Glutamatergic neuron (in vitro differentiated cells): ENCODE data around the gene EPHA3. TPM values are rescaled to one million over a fixed set of nuclear protein-coding genes. Genes with fewer than 3 reads are reported as not detected.

Source experiments
- DNase-seq: peaks from one replicate; pipeline ENCODE4 v3.0.0; 2022
- H3K27ac Mint-ChIP-seq: one replicate; pipeline ENCODE4 v1.8.0; 2020; ENCODE audit warnings: mild to moderate bottlenecking, mixed read lengths, inconsistent platforms; ENCODE audit not compliant: unreplicated experiment
- H3K27me3 Mint-ChIP-seq: one replicate; pipeline ENCODE4 v1.8.0; 2020; ENCODE audit warnings: mild to moderate bottlenecking, moderate library complexity, mixed read lengths, inconsistent platforms; ENCODE audit not compliant: unreplicated experiment
- H3K36me3 Mint-ChIP-seq: one replicate; pipeline ENCODE4 v1.8.0; 2020; ENCODE audit warnings: mild to moderate bottlenecking, mixed read lengths, inconsistent platforms; ENCODE audit not compliant: unreplicated experiment
- H3K4me1 Mint-ChIP-seq: one replicate; pipeline ENCODE4 v1.8.0; 2020; ENCODE audit warnings: mild to moderate bottlenecking, low read depth, mixed read lengths, inconsistent platforms; ENCODE audit not compliant: unreplicated experiment
- H3K4me3 Mint-ChIP-seq: one replicate; pipeline ENCODE4 v1.8.0; 2020; ENCODE audit warnings: mild to moderate bottlenecking, mixed read lengths, inconsistent platforms; ENCODE audit not compliant: unreplicated experiment
- H3K9me3 Mint-ChIP-seq: one replicate; pipeline ENCODE4 v1.8.0; 2020; ENCODE audit warnings: mild to moderate bottlenecking, moderate library complexity, mixed read lengths, inconsistent platforms; ENCODE audit not compliant: unreplicated experiment
- total RNA-seq: library from RNA; stranded (reverse); fragmentation: NEBNext Ultra II Directional; extraction: Animal tissue kit (Norgen Biotek cat#: 25700); gene quantifications from one replicate; pipeline ENCODE4 v1.2.1, GENCODE V29; 2021; ENCODE audit not compliant: unreplicated experiment
- TF ChIP-seq, protein P1 (sequence below): fragments of 200-600 bp; sonication (generic); IDR thresholded peaks from one replicate; pipeline ENCODE4 v1.5.0; 2021; ENCODE audit not compliant: partially characterized antibody, unreplicated experiment

Gene EPHA3
- total RNA-seq, 1 donor from 2014 or later, result 9.9 TPM

DNA sequence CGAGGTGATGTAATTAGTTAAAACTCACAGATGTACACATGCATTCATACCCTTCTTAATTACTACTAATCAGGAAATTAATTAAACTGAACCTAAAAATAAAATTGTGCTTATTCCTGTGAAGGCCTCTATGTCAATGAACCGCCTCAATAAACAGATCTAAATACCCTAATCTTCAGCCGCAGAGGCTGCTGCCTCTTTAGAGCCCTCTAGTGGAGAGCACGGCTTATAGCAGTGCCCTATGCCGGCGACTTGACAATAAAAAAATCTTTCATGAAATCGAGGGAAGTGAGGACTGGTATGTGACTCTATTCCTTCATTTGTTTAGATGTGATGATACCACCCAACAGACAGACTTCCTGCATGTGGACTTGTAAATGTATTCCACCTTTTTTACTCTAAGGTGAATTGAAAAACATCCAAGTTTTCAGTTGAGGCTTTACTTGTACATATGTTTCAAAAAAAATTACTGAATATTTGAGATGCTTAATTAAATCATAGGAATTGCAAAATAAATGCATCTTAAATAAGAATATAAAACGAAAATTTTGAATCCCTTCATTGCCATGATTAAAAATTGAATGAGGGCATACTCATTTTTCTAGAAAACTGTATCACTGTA, 8.3 kb upstream of the EPHA3 start:
- TF ChIP-seq, protein P1, sequence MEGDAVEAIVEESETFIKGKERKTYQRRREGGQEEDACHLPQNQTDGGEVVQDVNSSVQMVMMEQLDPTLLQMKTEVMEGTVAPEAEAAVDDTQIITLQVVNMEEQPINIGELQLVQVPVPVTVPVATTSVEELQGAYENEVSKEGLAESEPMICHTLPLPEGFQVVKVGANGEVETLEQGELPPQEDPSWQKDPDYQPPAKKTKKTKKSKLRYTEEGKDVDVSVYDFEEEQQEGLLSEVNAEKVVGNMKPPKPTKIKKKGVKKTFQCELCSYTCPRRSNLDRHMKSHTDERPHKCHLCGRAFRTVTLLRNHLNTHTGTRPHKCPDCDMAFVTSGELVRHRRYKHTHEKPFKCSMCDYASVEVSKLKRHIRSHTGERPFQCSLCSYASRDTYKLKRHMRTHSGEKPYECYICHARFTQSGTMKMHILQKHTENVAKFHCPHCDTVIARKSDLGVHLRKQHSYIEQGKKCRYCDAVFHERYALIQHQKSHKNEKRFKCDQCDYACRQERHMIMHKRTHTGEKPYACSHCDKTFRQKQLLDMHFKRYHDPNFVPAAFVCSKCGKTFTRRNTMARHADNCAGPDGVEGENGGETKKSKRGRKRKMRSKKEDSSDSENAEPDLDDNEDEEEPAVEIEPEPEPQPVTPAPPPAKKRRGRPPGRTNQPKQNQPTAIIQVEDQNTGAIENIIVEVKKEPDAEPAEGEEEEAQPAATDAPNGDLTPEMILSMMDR, result peak; percentile 87
- Mint-ChIP-seq H3K4me3 (no peak overlapping the region), H3K27me3 (no peaks in the 10 kb centered on the region), H3K9me3 (no peaks in the 10 kb centered on the region), H3K36me3 (no peaks in the 10 kb centered on the region), H3K27ac (no peak overlapping the region), H3K4me1 (peaks cover 6% of the 10 kb centered on the region)
- DNase-seq, result peak; percentile 65

DNA sequence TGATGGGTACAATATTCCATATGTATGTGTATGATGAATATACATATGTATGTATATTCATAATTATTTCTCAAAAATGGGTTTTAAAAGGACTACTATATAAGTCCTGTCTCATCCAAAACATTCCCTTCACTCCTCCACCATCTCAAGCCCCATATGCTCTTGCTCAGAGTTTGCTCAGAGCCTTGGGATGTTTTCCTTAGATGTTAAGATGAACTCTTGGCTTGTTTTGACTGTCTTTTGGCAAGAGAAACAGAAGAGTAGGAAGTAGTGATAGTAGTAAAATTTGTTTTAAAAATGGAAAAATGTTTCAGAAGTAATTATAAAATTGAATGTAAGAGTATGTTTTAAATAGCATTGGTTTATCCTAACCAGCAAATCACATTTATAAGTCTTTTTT, 6.2 kb upstream of the EPHA3 start:
- no peaks in the 10 kb centered on the region for H3K36me3 Mint-ChIP-seq
- no peak for DNase-seq
- peaks cover 6% of the 10 kb centered on the region for H3K4me1 Mint-ChIP-seq
- no peaks in the 10 kb centered on the region for H3K9me3 Mint-ChIP-seq
- TF ChIP-seq, protein P1, result no peak
- no peaks in the 10 kb centered on the region for H3K27me3 Mint-ChIP-seq
- no peak overlapping the region for H3K27ac Mint-ChIP-seq
- H3K4me3 Mint-ChIP-seq, result no peak overlapping the region

DNA sequence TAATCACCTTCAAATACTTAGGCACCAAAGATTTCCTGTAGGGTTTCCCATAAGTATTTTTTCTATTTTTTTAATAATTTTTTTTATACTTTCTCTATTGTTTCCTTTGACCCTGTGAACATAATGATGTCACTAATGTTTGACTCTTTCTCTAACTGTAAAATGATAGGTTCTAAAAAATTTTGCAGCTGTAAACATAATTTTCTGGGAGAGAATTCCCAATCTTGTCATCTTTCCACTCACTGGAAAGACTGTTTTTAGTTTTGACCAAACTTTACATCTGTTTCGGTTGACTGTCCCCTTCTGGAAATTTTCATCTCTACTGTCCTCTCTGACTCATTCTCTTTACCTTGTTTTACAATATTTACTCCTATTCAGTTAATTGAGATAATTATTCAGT, 5.5 kb upstream of the EPHA3 start:
- H3K36me3 Mint-ChIP-seq, result no peaks in the 10 kb centered on the region
- no peaks in the 10 kb centered on the region for H3K27me3 Mint-ChIP-seq
- H3K4me3 Mint-ChIP-seq, result no peak overlapping the region

DNA sequence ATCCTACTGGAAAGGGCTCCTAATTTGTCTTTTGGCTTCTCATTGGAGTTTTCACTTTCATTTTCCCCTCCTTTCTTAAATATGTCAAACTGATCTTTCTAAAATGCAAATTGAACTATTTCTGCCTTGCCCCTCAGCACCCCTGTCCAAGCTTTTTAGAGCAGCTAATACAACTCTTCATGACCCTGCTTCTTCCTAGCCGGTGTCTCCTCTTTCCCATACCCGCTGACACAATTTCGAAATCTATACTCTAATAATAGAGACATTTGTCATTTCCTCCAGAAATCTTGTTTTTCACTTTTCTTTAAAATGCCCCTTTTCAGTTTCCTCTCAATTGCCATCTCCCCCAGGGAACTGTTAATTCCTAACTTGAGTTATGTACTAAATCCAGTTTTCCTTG, 2.9 kb upstream of the EPHA3 start:
- H3K36me3 Mint-ChIP-seq, result no peaks in the 10 kb centered on the region
- TF ChIP-seq, protein P1, result no peak
- peaks cover 5% of the 10 kb centered on the region for H3K4me1 Mint-ChIP-seq
- no peaks in the 10 kb centered on the region for H3K27me3 Mint-ChIP-seq
- no peaks in the 10 kb centered on the region for H3K9me3 Mint-ChIP-seq
- no peak overlapping the region for H3K27ac Mint-ChIP-seq
- no peak overlapping the region for H3K4me3 Mint-ChIP-seq
- no peak for DNase-seq

More for the DNA sequence above, 5.5 kb upstream of the EPHA3 start:
- Mint-ChIP-seq H3K9me3 (no peaks in the 10 kb centered on the region), H3K27ac (no peak overlapping the region), H3K4me1 (peaks cover 9% of the 10 kb centered on the region)
- no peak for DNase-seq
- TF ChIP-seq, protein P1, result no peak

DNA sequence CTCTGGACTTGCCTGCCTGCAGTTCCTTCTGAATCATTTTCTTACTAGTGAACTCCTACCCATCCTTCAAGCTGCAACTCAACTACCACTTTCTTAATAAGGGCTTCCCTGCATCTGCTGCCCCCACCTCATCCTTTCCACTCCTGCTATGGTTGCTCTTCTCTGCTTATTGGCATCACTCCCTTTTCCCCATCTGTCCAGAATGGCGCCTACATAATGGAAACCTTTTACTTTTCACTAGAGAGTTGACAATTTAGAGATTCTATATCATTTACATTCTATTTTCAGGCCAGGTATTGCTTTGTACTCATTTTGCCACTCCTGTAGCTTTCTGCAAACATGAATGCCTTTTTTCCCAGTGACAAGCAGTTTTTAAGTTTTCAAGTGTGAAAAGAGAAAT, 1.9 kb upstream of the EPHA3 start:
- Mint-ChIP-seq H3K27ac (no peak overlapping the region), H3K9me3 (no peaks in the 10 kb centered on the region), H3K27me3 (no peaks in the 10 kb centered on the region), H3K4me1 (peaks cover 5% of the 10 kb centered on the region), H3K36me3 (no peaks in the 10 kb centered on the region), H3K4me3 (no peak overlapping the region)
- TF ChIP-seq, protein P1, result no peak
- DNase-seq, result no peak
